ENCODE results near the gene SCD5.

Gene SCD5

GRCh38 chr4:82773057-82773456 is 25.5 kb downstream of the SCD5 start:
- Histone ChIP-seq H3K9me3 (ENCODE audit: control insufficient read depth in 5 of 5, low read length in 5 of 5) (no peaks in the 10 kb centered on the region), H3K4me1 (ENCODE audit: control insufficient read depth in 5 of 5, insufficient read depth in 5 of 5, low read length in 5 of 5) (no peaks in the 10 kb centered on the region), H3K9ac (ENCODE audit: low read length in 5 of 5) (no peak overlapping the region), H3K36me3 (ENCODE audit: control insufficient read depth in 5 of 5, insufficient read depth in 5 of 5, low read length in 5 of 5) (no peaks in the 10 kb centered on the region), H3K27me3 (ENCODE audit: control insufficient read depth in 5 of 5, insufficient read depth in 4 of 5, low read length in 5 of 5) (no peaks in the 10 kb centered on the region), H3K4me3 (ENCODE audit: low read depth in 1 of 5, low read length in 5 of 5) (no peak overlapping the region), H3K27ac (ENCODE audit: low read depth, low read length) (no peak overlapping the region)

GRCh38 chr4:82770607-82771006 is 28.0 kb downstream of the SCD5 start:
- H3K4me3 ChIP-seq (ENCODE audit: low read depth in 1 of 5, low read length in 5 of 5): no peak overlapping the region
- H3K9me3 ChIP-seq (ENCODE audit: control insufficient read depth in 5 of 5, low read length in 5 of 5): peaks cover 0 to 2% (median 0%) of the 10 kb centered on the region in 5 donors
- H3K36me3 ChIP-seq (ENCODE audit: control insufficient read depth in 5 of 5, insufficient read depth in 5 of 5, low read length in 5 of 5): no peaks in the 10 kb centered on the region
- H3K27me3 ChIP-seq (ENCODE audit: control insufficient read depth in 5 of 5, insufficient read depth in 4 of 5, low read length in 5 of 5): no peaks in the 10 kb centered on the region
- H3K27ac ChIP-seq (ENCODE audit: low read depth, low read length): no peak overlapping the region
- no peaks in the 10 kb centered on the region for H3K4me1 ChIP-seq (ENCODE audit: control insufficient read depth in 5 of 5, insufficient read depth in 5 of 5, low read length in 5 of 5)
- no peak overlapping the region for H3K9ac ChIP-seq (ENCODE audit: low read length in 5 of 5)

- Histone ChIP-seq H3K9me3 (ENCODE audit: control insufficient read depth in 5 of 5, low read length in 5 of 5) (peaks cover 0 to 12% (median 4%) of the 10 kb centered on the region in 5 donors), H3K27ac (ENCODE audit: low read depth, low read length) (no peak overlapping the region), H3K27me3 (ENCODE audit: control insufficient read depth in 5 of 5, insufficient read depth in 4 of 5, low read length in 5 of 5) (peaks cover 0 to 3% (median 0%) of the 10 kb centered on the region in 5 donors), H3K4me1 (ENCODE audit: control insufficient read depth in 5 of 5, insufficient read depth in 5 of 5, low read length in 5 of 5) (no peaks in the 10 kb centered on the region), H3K4me3 (ENCODE audit: low read depth in 1 of 5, low read length in 5 of 5) (no peak overlapping the region), H3K36me3 (ENCODE audit: control insufficient read depth in 5 of 5, insufficient read depth in 5 of 5, low read length in 5 of 5) (no peaks in the 10 kb centered on the region), H3K9ac (ENCODE audit: low read length in 5 of 5) (no peak overlapping the region)
These were observed 33.5 kb downstream of the SCD5 start for GRCh38 chr4:82765134-82765533.

- Histone ChIP-seq H3K27me3 (ENCODE audit: control insufficient read depth in 5 of 5, insufficient read depth in 4 of 5, low read length in 5 of 5) (peaks cover 0 to 4% (median 0%) of the 10 kb centered on the region in 5 donors), H3K4me3 (ENCODE audit: low read depth in 1 of 5, low read length in 5 of 5) (no peak overlapping the region), H3K36me3 (ENCODE audit: control insufficient read depth in 5 of 5, insufficient read depth in 5 of 5, low read length in 5 of 5) (no peaks in the 10 kb centered on the region), H3K9me3 (ENCODE audit: control insufficient read depth in 5 of 5, low read length in 5 of 5) (peaks cover 0 to 12% (median 4%) of the 10 kb centered on the region in 5 donors), H3K27ac (ENCODE audit: low read depth, low read length) (no peak overlapping the region), H3K9ac (ENCODE audit: low read length in 5 of 5) (no peak overlapping the region), H3K4me1 (ENCODE audit: control insufficient read depth in 5 of 5, insufficient read depth in 5 of 5, low read length in 5 of 5) (no peaks in the 10 kb centered on the region)
These were observed 37.4 kb downstream of the SCD5 start for GRCh38 chr4:82761229-82761628.

GRCh38 chr4:82758701-82759685 is 39.6 kb downstream of the SCD5 start:
- Histone ChIP-seq H3K36me3 (ENCODE audit: control insufficient read depth in 5 of 5, insufficient read depth in 5 of 5, low read length in 5 of 5) (no peaks in the 10 kb centered on the region), H3K9ac (ENCODE audit: low read length in 5 of 5) (no peak overlapping the region), H3K4me3 (ENCODE audit: low read depth in 1 of 5, low read length in 5 of 5) (no peak overlapping the region), H3K4me1 (ENCODE audit: control insufficient read depth in 5 of 5, insufficient read depth in 5 of 5, low read length in 5 of 5) (no peaks in the 10 kb centered on the region), H3K27me3 (ENCODE audit: control insufficient read depth in 5 of 5, insufficient read depth in 4 of 5, low read length in 5 of 5) (peaks cover 0 to 4% (median 3%) of the 10 kb centered on the region in 5 donors), H3K9me3 (ENCODE audit: control insufficient read depth in 5 of 5, low read length in 5 of 5) (no peaks in the 10 kb centered on the region), H3K27ac (ENCODE audit: low read depth, low read length) (no peak overlapping the region)

- Histone ChIP-seq H3K27me3 (ENCODE audit: control insufficient read depth in 5 of 5, insufficient read depth in 4 of 5, low read length in 5 of 5) (peaks cover 0 to 4% (median 2%) of the 10 kb centered on the region in 5 donors), H3K27ac (ENCODE audit: low read depth, low read length) (no peak overlapping the region), H3K36me3 (ENCODE audit: control insufficient read depth in 5 of 5, insufficient read depth in 5 of 5, low read length in 5 of 5) (no peaks in the 10 kb centered on the region), H3K9ac (ENCODE audit: low read length in 5 of 5) (no peak overlapping the region), H3K4me1 (ENCODE audit: control insufficient read depth in 5 of 5, insufficient read depth in 5 of 5, low read length in 5 of 5) (no peaks in the 10 kb centered on the region), H3K9me3 (ENCODE audit: control insufficient read depth in 5 of 5, low read length in 5 of 5) (no peaks in the 10 kb centered on the region), H3K4me3 (ENCODE audit: low read depth in 1 of 5, low read length in 5 of 5) (no peak overlapping the region)
These were observed 42.5 kb downstream of the SCD5 start for GRCh38 chr4:82756061-82756460.

GRCh38 chr4:82755650-82756049 is 42.9 kb downstream of the SCD5 start:
- Histone ChIP-seq H3K27ac (ENCODE audit: low read depth, low read length) (no peak overlapping the region), H3K9me3 (ENCODE audit: control insufficient read depth in 5 of 5, low read length in 5 of 5) (no peaks in the 10 kb centered on the region), H3K4me3 (ENCODE audit: low read depth in 1 of 5, low read length in 5 of 5) (no peak overlapping the region), H3K9ac (ENCODE audit: low read length in 5 of 5) (no peak overlapping the region), H3K27me3 (ENCODE audit: control insufficient read depth in 5 of 5, insufficient read depth in 4 of 5, low read length in 5 of 5) (peaks cover 0 to 4% (median 2%) of the 10 kb centered on the region in 5 donors), H3K36me3 (ENCODE audit: control insufficient read depth in 5 of 5, insufficient read depth in 5 of 5, low read length in 5 of 5) (no peaks in the 10 kb centered on the region), H3K4me1 (ENCODE audit: control insufficient read depth in 5 of 5, insufficient read depth in 5 of 5, low read length in 5 of 5) (no peaks in the 10 kb centered on the region)

- no peak overlapping the region for H3K27ac ChIP-seq (ENCODE audit: low read depth, low read length)
- H3K36me3 ChIP-seq (ENCODE audit: control insufficient read depth in 5 of 5, insufficient read depth in 5 of 5, low read length in 5 of 5): no peaks in the 10 kb centered on the region
- no peak overlapping the region for H3K9ac ChIP-seq (ENCODE audit: low read length in 5 of 5)
- no peak overlapping the region for H3K4me3 ChIP-seq (ENCODE audit: low read depth in 1 of 5, low read length in 5 of 5)
- no peaks in the 10 kb centered on the region for H3K9me3 ChIP-seq (ENCODE audit: control insufficient read depth in 5 of 5, low read length in 5 of 5)
- H3K4me1 ChIP-seq (ENCODE audit: control insufficient read depth in 5 of 5, insufficient read depth in 5 of 5, low read length in 5 of 5): no peaks in the 10 kb centered on the region
- peaks cover 0 to 4% (median 2%) of the 10 kb centered on the region in 5 donors for H3K27me3 ChIP-seq (ENCODE audit: control insufficient read depth in 5 of 5, insufficient read depth in 4 of 5, low read length in 5 of 5)
These were observed 44.0 kb downstream of the SCD5 start for GRCh38 chr4:82754513-82755165.

GRCh38 chr4:82753725-82754410 is 44.7 kb downstream of the SCD5 start:
- H3K9ac ChIP-seq (ENCODE audit: low read length in 5 of 5): no peak overlapping the region
- peaks cover 0 to 3% (median under 1%) of the 10 kb centered on the region in 5 donors for H3K27me3 ChIP-seq (ENCODE audit: control insufficient read depth in 5 of 5, insufficient read depth in 4 of 5, low read length in 5 of 5)
- no peak overlapping the region for H3K4me3 ChIP-seq (ENCODE audit: low read depth in 1 of 5, low read length in 5 of 5)
- H3K27ac ChIP-seq (ENCODE audit: low read depth, low read length): no peak overlapping the region
- H3K4me1 ChIP-seq (ENCODE audit: control insufficient read depth in 5 of 5, insufficient read depth in 5 of 5, low read length in 5 of 5): no peaks in the 10 kb centered on the region
- H3K9me3 ChIP-seq (ENCODE audit: control insufficient read depth in 5 of 5, low read length in 5 of 5): no peaks in the 10 kb centered on the region
- H3K36me3 ChIP-seq (ENCODE audit: control insufficient read depth in 5 of 5, insufficient read depth in 5 of 5, low read length in 5 of 5): no peaks in the 10 kb centered on the region
